ENCODE measurements around the gene NAPA.
A peak's percentile ranks its signal among the peaks of the same experiment; 100 is the strongest.

The NAPA gene

GRCh38 chr19:47456721-47457474 lies 58.0 kb downstream of the NAPA start:
- peak; percentile 58 for DNase-seq

GRCh38 chr19:47450478-47450877 lies 64.4 kb downstream of the NAPA start:
- no peak for DNase-seq

GRCh38 chr19:47448360-47448727 lies 66.5 kb downstream of the NAPA start:
- no peak for DNase-seq

- peak; percentile 67 for DNase-seq
Observed at GRCh38 chr19:47447470-47448359, 67.1 kb downstream of the NAPA start.

- DNase-seq = peak; percentile 62
Observed at GRCh38 chr19:47446534-47447469, 68.1 kb downstream of the NAPA start.

- DNase-seq = peak; percentile 86
Observed at GRCh38 chr19:47445937-47446402, 68.9 kb downstream of the NAPA start.

- DNase-seq = peak; percentile 42
Observed at GRCh38 chr19:47445527-47445926, 69.3 kb downstream of the NAPA start.

- no peak for DNase-seq
Observed at GRCh38 chr19:47444388-47444821, 70.5 kb downstream of the NAPA start.

GRCh38 chr19:47443331-47443730 lies 71.5 kb downstream of the NAPA start:
- DNase-seq = no peak

GRCh38 chr19:47438793-47439220 lies 76.1 kb downstream of the NAPA start:
- peak; percentile 63 for DNase-seq
